GM12878 (cell line): ENCODE results near the gene ARCN1. TPM values are rescaled to one million over a fixed set of nuclear protein-coding genes. Genes with fewer than 3 reads are reported as not detected.

Source experiments
- ATAC-seq: fragments of 200-7000 bp; cut with Tn5 transposase; 3 replicates; pipeline ENCODE4 v1.9.1; 2020; ENCODE audit warnings: mild to moderate bottlenecking, moderate library complexity
- BruUV-seq: library from RNA; stranded (reverse); fragments of 400-500 nt; replicated peaks from 2 replicates; lab custom pipeline; 2021; lab: Mats Ljungman, UMichigan
- CTCF ChIA-PET: fragments of 300-600 bp; sonication (Branson Sonifier 250); formaldehyde crosslinking; extraction: SDS; loops from one replicate; lab custom pipeline; 2021; ENCODE audit warnings: inconsistent platforms; lab: Yijun Ruan, JAX
- POLR2A ChIA-PET: fragments of 350-600 bp; formaldehyde crosslinking; extraction: SDS; loops from one replicate; lab custom pipeline; 2021; ENCODE audit warnings: inconsistent platforms; lab: Charles Lee
- RAD21 ChIA-PET: fragments of 300-600 bp; sonication (Branson Sonifier 250); formaldehyde crosslinking; loops from one replicate; lab custom pipeline; 2023; ENCODE audit warnings: antibody characterized with exemption; ENCODE audit not compliant: unreplicated experiment; lab: Charles Lee
- SMC1A ChIA-PET: fragments of 300-600 bp; sonication (Branson Sonifier 250); formaldehyde crosslinking; loops from one replicate; lab custom pipeline; 2023; ENCODE audit not compliant: unreplicated experiment, uncharacterized antibody; lab: Charles Lee
- DNase-seq: peaks from one replicate; pipeline ENCODE4 v3.0.0-alpha.2; 2011; ENCODE audit warnings: low read depth, low spot score
- FAIRE-seq: peaks from 3 replicates; lab custom pipeline; 2011; peaks lifted over from hg19 to GRCh38; lab: Jason Lieb, UNC
- H2AFZ ChIP-seq: 2 replicates; pipeline ENCODE4 v1.6.0; 2011; ENCODE audit warnings: low read depth, low read length, control low read depth; ENCODE audit not compliant: control insufficient read depth
- H3K27ac ChIP-seq: 2 replicates; pipeline ENCODE4 v1.5.1; 2011; ENCODE audit warnings: control low read depth; ENCODE audit not compliant: control insufficient read depth, insufficient read depth
- H3K27me3 ChIP-seq, 2 experiments: replicated peaks in 1 of 2; 2 replicates each; pipeline versions ENCODE4 v1.6.0 to v1.6.1; 2011; ENCODE audit warnings: low read length in 1 of 2; ENCODE audit not compliant: control insufficient read depth in 2 of 2, insufficient read depth in 2 of 2
- H3K36me3 ChIP-seq, 2 experiments: 2 replicates each; pipeline ENCODE4 v1.5.1; 2011; ENCODE audit warnings: low read length in 1 of 2; ENCODE audit not compliant: control insufficient read depth in 2 of 2, insufficient read depth in 2 of 2
- H3K4me1 ChIP-seq: 2 replicates; pipeline ENCODE4 v1.6.1; 2011; ENCODE audit warnings: mild to moderate bottlenecking, low read length, moderate library complexity, mixed read lengths; ENCODE audit not compliant: control insufficient read depth, insufficient read depth
- H3K4me2 ChIP-seq: 2 replicates; pipeline ENCODE4 v1.6.0; 2011; ENCODE audit warnings: control low read depth; ENCODE audit not compliant: control insufficient read depth, insufficient read depth
- H3K4me3 ChIP-seq: fragments of 200-600 bp; sonication (generic); 2 replicates; pipeline ENCODE4 v1.5.1; 2016
- H3K79me2 ChIP-seq: 2 replicates; pipeline ENCODE4 v1.6.0; 2011; ENCODE audit warnings: low read length; ENCODE audit not compliant: control insufficient read depth, insufficient read depth
- H3K9ac ChIP-seq: 2 replicates; pipeline ENCODE4 v1.8.0; 2011; ENCODE audit warnings: low read length, control low read depth, mixed read lengths; ENCODE audit not compliant: control insufficient read depth, insufficient read depth
- H3K9me3 ChIP-seq: replicated peaks from 3 replicates; pipeline ENCODE4 v1.5.1; 2011; ENCODE audit warnings: mild to moderate bottlenecking, low read length; ENCODE audit not compliant: control insufficient read depth, insufficient read depth
- H4K20me1 ChIP-seq: 2 replicates; pipeline ENCODE4 v1.6.0; 2011; ENCODE audit not compliant: control insufficient read depth, insufficient read depth
- BMI1 ChIP-seq: fragments of 450-650 bp; IDR thresholded peaks from 2 replicates; pipeline ENCODE4 v1.6.1; 2016; ENCODE audit warnings: mild to moderate bottlenecking, moderate library complexity, borderline replicate concordance
- CEBPB ChIP-seq, 2 experiments: fragments of 150-350 bp in 1 of 2; IDR thresholded peaks; 2 replicates each; pipeline ENCODE4 v1.6.1; 2012 to 2014; ENCODE audit warnings: low read depth in 2 of 2, low read length in 2 of 2, borderline replicate concordance in 1 of 2, inconsistent platforms in 1 of 2
- MTA2 ChIP-seq: fragments of 450-650 bp; IDR thresholded peaks from 2 replicates; pipeline ENCODE4 v1.6.1; 2016; ENCODE audit warnings: low read depth, mild to moderate bottlenecking, moderate library complexity
- NFIC ChIP-seq: IDR thresholded peaks from 2 replicates; pipeline ENCODE4 v1.6.1; 2012; ENCODE audit warnings: low read depth, mild to moderate bottlenecking, inconsistent platforms, low read length, moderate library complexity
- NR2C1 ChIP-seq: fragments of 450-650 bp; IDR thresholded peaks from 2 replicates; pipeline ENCODE4 v1.6.1; 2017; ENCODE audit warnings: antibody characterized with exemption, mild to moderate bottlenecking, moderate library complexity
- NR2C2 ChIP-seq: IDR thresholded peaks from 2 replicates; pipeline ENCODE4 v1.6.1; 2011; ENCODE audit warnings: borderline replicate concordance, low read depth; ENCODE audit not compliant: control insufficient read depth, insufficient read length
- PAX8 ChIP-seq: fragments of 450-650 bp; IDR thresholded peaks from 2 replicates; pipeline ENCODE4 v1.6.1; 2017; ENCODE audit warnings: mild to moderate bottlenecking, moderate library complexity
- PKNOX1 ChIP-seq: fragments of 450-650 bp; IDR thresholded peaks from 2 replicates; pipeline ENCODE4 v1.6.1; 2016; ENCODE audit warnings: mild to moderate bottlenecking
- POLR2AphosphoS5 ChIP-seq: IDR thresholded peaks from 2 replicates; pipeline ENCODE4 v1.6.1; 2011; ENCODE audit warnings: mild to moderate bottlenecking, low read length, inconsistent platforms
- POU2F2 ChIP-seq: IDR thresholded peaks from 3 replicates; pipeline ENCODE4 v1.6.1; 2011; ENCODE audit warnings: low read depth, mild to moderate bottlenecking, low read length, borderline replicate concordance
- RFX5 ChIP-seq: IDR thresholded peaks from 2 replicates; pipeline ENCODE4 v1.6.1; 2011; ENCODE audit warnings: low read depth, low read length, improper control_type of control experiment
- TBL1XR1 ChIP-seq: IDR thresholded peaks from 2 replicates; pipeline ENCODE4 v1.6.1; 2012; ENCODE audit warnings: low read depth, low read length, improper control_type of control experiment
- ZNF217 ChIP-seq: fragments of 450-650 bp; IDR thresholded peaks from 2 replicates; pipeline ENCODE4 v1.6.1; 2017; ENCODE audit warnings: antibody characterized with exemption, mild to moderate bottlenecking
- ZNF687 ChIP-seq: fragments of 450-650 bp; IDR thresholded peaks from 2 replicates; pipeline ENCODE4 v1.6.1; 2017; ENCODE audit warnings: mild to moderate bottlenecking, moderate library complexity
- ZZZ3 ChIP-seq: IDR thresholded peaks from 2 replicates; pipeline ENCODE4 v1.6.1; 2011; ENCODE audit warnings: low read depth; ENCODE audit not compliant: control insufficient read depth, insufficient read length
- WGBS: methylation state at CpG from one replicate; pipeline ENCODE4 v1.1.6; 2016; ENCODE audit warnings: low lambda C conversion rate; ENCODE audit not compliant: insufficient replicate concordance, insufficient coverage; ENCODE audit errors: missing lambda C conversion rate; 5-methylcytosine and 5-hydroxymethylcytosine counted together
- in situ Hi-C: fragments of 300-500 bp; cut with MboI; formaldehyde crosslinking; loops from 9 replicates; pipeline ENCODE4 v1.14.3; 2018; ENCODE audit warnings: mixed read lengths
- intact Hi-C: fragments of 100-400 bp; cut with micrococcal nuclease; formaldehyde crosslinking; loops from one replicate; pipeline ENCODE4 v1.14.2; 2022; ENCODE audit not compliant: unreplicated experiment
- polyA plus RNA-seq, 11 experiments: library from polyadenylated mRNA; depleted of rRNA in 4 of 11; unstranded in 6 of 11; stranded (reverse) in 5 of 11; fragments of >200 nt; fragmentation: Nextera tagmentation in 4 of 11; fragmentation: Illumina TruSeq in 1 of 11; extraction: Ambion mirVana in 4 of 11; extraction: Trizol in 1 of 11; gene quantifications; 1 replicate in 1 of 11; 2 replicates in 10 of 11; pipeline versions ENCODE4 v1.2.1 to v1.2.3, GENCODE V29; 2011 to 2016; ENCODE audit warnings: inconsistent platforms in 2 of 11, missing spikeins in 2 of 11, low read depth in 1 of 11
- total RNA-seq, 4 experiments: library from RNA; depleted of rRNA in 3 of 4; stranded (reverse); fragments of >200 nt in 3 of 4; fragmentation: Illumina TruSeq in 1 of 4; extraction: Trizol in 1 of 4; gene quantifications; 2 replicates each; pipeline versions ENCODE4 v1.2.1 to v1.2.3, GENCODE V29; 2013 to 2021

Gene ARCN1
- total and polyA plus RNA-seq, 10 of the 15 experiments (the other 5 are each of a cell fraction or from before 2014, with no cell fraction given), result 33.3 to 172 (median 106) TPM

- TF ChIP-seq POU2F2, result no peak
- TF ChIP-seq, all 136 proteins: peak for 0
Measured at GRCh38 chr11:118596224-118597146, 24.3 kb downstream of the ARCN1 start (continued).

- ChIA-PET POLR2A (no interaction called here), CTCF (interaction anchor here (1.5 kb wide), 1 partner anchor 11 kb away, joined by 8 read pairs; no protein-coding TSS in a partner anchor)
- Histone ChIP-seq H3K4me2 (no peak overlapping the region), H3K27ac (no peak overlapping the region), H3K4me1 (peaks cover 9% of the 10 kb centered on the region; the same call in 1 of the 2 replicates), H3K36me3 (peaks cover 10 to 36% of the 10 kb centered on the region in 2 experiments)
- ATAC-seq, result no peak
- in situ Hi-C loops, result no loop called here
- WGBS, result 98% methylated on average over 9 of the region's 9 CpGs
- FAIRE-seq, result no peak
- no peak for TF ChIP-seq PAX8
- no peak for TF ChIP-seq ZNF687
- no peak for TF ChIP-seq PKNOX1
- TF ChIP-seq NR2C2, result no peak
- TF ChIP-seq CEBPB (IDR thresholded peaks at IDR 0.05; ENCODE audit: borderline replicate concordance in 1 of 2, low read depth in 2 of 2, low read length in 2 of 2), result no peak
- TF ChIP-seq MTA2, result no peak
- no peak for TF ChIP-seq ZZZ3
- TF ChIP-seq RFX5, result no peak
- no peak for TF ChIP-seq NFIC
- TF ChIP-seq POLR2AphosphoS5, result no peak
- no peak for TF ChIP-seq BMI1
- no peak for TF ChIP-seq NR2C1
- no peak for TF ChIP-seq TBL1XR1
- no peak for TF ChIP-seq ZNF217
- TF ChIP-seq, all 136 proteins: peak for 0
- Histone ChIP-seq H3K9ac (no peak overlapping the region), H4K20me1 (no peaks in the 10 kb centered on the region), H3K4me3 (no peak overlapping the region), H3K79me2 (no peaks in the 10 kb centered on the region), H3K27me3 (no peaks in the 10 kb centered on the region), H3K9me3 (no peaks in the 10 kb centered on the region), H2AFZ (no peak overlapping the region)
- no TSS peak for BruUV-seq
- intact Hi-C loops, result no loop called here
- DNase-seq, result no peak
- RAD21 ChIA-PET, result no interaction called here
- SMC1A ChIA-PET, result no interaction called here
Measured at GRCh38 chr11:118597556-118597955, 25.3 kb downstream of the ARCN1 start.
